Activated B cell treated with CpG ODN at 0.5 μM for 24 hours (primary cell): ENCODE data around the gene VPS13C. TPM values are rescaled to one million over a fixed set of nuclear protein-coding genes. Genes with fewer than 3 reads are reported as not detected.

Experiments used
- ATAC-seq: fragments of 200-7000 bp; cut with Tn5 transposase; one replicate; pipeline ENCODE4 v1.10.0; 2021; ENCODE audit warnings: low read depth, mild to moderate bottlenecking, moderate library complexity
- CTCF ChIA-PET: fragments of 350-600 bp; sonication (Branson Sonifier 250); formaldehyde crosslinking; loops from one replicate; lab custom pipeline; 2021; ENCODE audit warnings: antibody characterized with exemption; lab: Charles Lee
- POLR2A ChIA-PET: fragments of 350-600 bp; sonication (Branson Sonifier 250); formaldehyde crosslinking; loops from one replicate; lab custom pipeline; 2021; ENCODE audit warnings: antibody characterized with exemption; lab: Charles Lee
- DNase-seq: peaks from one replicate; pipeline ENCODE4 v3.0.0; 2022
- H3K27ac Mint-ChIP-seq: one replicate; pipeline ENCODE4 v1.8.0; 2020; ENCODE audit warnings: mixed read lengths
- H3K27me3 Mint-ChIP-seq: one replicate; pipeline ENCODE4 v1.8.0; 2021; ENCODE audit warnings: mixed read lengths
- H3K36me3 Mint-ChIP-seq: one replicate; pipeline ENCODE4 v1.8.0; 2021; ENCODE audit warnings: low read depth, mixed read lengths
- H3K4me1 Mint-ChIP-seq: one replicate; pipeline ENCODE4 v1.8.0; 2021; ENCODE audit warnings: mixed read lengths
- H3K4me3 Mint-ChIP-seq: one replicate; pipeline ENCODE4 v1.8.0; 2020; ENCODE audit warnings: mild to moderate bottlenecking, mixed read lengths
- H3K9me3 Mint-ChIP-seq: one replicate; pipeline ENCODE4 v1.8.0; 2020; ENCODE audit warnings: mixed read lengths
- intact Hi-C: fragments of 100-400 bp; cut with micrococcal nuclease; formaldehyde crosslinking; loops from one replicate; pipeline ENCODE4 v1.15.1; 2024
- total RNA-seq: library from RNA; stranded (reverse); gene quantifications from 2 replicates; pipeline ENCODE4 v1.2.3, GENCODE V29; 2022
- TF ChIP-seq, protein P1 (sequence below): fragments of 200-600 bp; IDR thresholded peaks from one replicate; pipeline ENCODE4 v1.8.0; 2022; ENCODE audit warnings: antibody characterized with exemption, mild to moderate bottlenecking

VPS13C gene
- total RNA-seq, 1 donor from 2014 or later, result 172 TPM

- ATAC-seq (no peak), DNase-seq (no peak)
- ChIA-PET CTCF (no interaction called here), POLR2A (no interaction called here)
- Mint-ChIP-seq H3K27me3 (no peaks in the 10 kb centered on the region), H3K4me1 (peaks cover 2% of the 10 kb centered on the region), H3K9me3 (no peaks in the 10 kb centered on the region), H3K27ac (no peak overlapping the region), H3K36me3 (peaks cover 42% of the 10 kb centered on the region), H3K4me3 (no peak overlapping the region)
- intact Hi-C loops, result no loop called here
- TF ChIP-seq, protein P1, sequence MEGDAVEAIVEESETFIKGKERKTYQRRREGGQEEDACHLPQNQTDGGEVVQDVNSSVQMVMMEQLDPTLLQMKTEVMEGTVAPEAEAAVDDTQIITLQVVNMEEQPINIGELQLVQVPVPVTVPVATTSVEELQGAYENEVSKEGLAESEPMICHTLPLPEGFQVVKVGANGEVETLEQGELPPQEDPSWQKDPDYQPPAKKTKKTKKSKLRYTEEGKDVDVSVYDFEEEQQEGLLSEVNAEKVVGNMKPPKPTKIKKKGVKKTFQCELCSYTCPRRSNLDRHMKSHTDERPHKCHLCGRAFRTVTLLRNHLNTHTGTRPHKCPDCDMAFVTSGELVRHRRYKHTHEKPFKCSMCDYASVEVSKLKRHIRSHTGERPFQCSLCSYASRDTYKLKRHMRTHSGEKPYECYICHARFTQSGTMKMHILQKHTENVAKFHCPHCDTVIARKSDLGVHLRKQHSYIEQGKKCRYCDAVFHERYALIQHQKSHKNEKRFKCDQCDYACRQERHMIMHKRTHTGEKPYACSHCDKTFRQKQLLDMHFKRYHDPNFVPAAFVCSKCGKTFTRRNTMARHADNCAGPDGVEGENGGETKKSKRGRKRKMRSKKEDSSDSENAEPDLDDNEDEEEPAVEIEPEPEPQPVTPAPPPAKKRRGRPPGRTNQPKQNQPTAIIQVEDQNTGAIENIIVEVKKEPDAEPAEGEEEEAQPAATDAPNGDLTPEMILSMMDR, result no peak
These were observed 207.1 kb downstream of the VPS13C start for GRCh38 chr15:61853195-61853594.

GRCh38 chr15:61851955-61852354, 208.3 kb downstream of the VPS13C start:
- H3K27me3 Mint-ChIP-seq, result no peaks in the 10 kb centered on the region
- peaks cover 42% of the 10 kb centered on the region for H3K36me3 Mint-ChIP-seq
- TF ChIP-seq, protein P1, result no peak
- CTCF ChIA-PET, result interaction anchor here (0.6 kb wide), 1 partner anchor 1304 kb away, joined by 3 read pairs; no protein-coding TSS in a partner anchor
- intact Hi-C loops, result no loop called here
- ATAC-seq (no peak), DNase-seq (no peak)
- no peaks in the 10 kb centered on the region for H3K9me3 Mint-ChIP-seq
- H3K4me3 Mint-ChIP-seq, result no peak overlapping the region
- POLR2A ChIA-PET, result no interaction called here
- H3K4me1 Mint-ChIP-seq, result peaks cover 2% of the 10 kb centered on the region
- H3K27ac Mint-ChIP-seq, result no peak overlapping the region

- peaks cover 32% of the 10 kb centered on the region for H3K36me3 Mint-ChIP-seq
- H3K27me3 Mint-ChIP-seq, result no peaks in the 10 kb centered on the region
- no peaks in the 10 kb centered on the region for H3K9me3 Mint-ChIP-seq
- ChIA-PET POLR2A (no interaction called here), CTCF (no interaction called here)
- H3K27ac Mint-ChIP-seq, result no peak overlapping the region
- ATAC-seq (no peak), DNase-seq (no peak)
- H3K4me1 Mint-ChIP-seq, result no peaks in the 10 kb centered on the region
- intact Hi-C loops, result no loop called here
- H3K4me3 Mint-ChIP-seq, result no peak overlapping the region
- TF ChIP-seq, protein P1, result no peak
These were observed 210.8 kb downstream of the VPS13C start for GRCh38 chr15:61849447-61849846.

- intact Hi-C loops, result no loop called here
These were observed 218.8 kb downstream of the VPS13C start for GRCh38 chr15:61841466-61841865.

DNA sequence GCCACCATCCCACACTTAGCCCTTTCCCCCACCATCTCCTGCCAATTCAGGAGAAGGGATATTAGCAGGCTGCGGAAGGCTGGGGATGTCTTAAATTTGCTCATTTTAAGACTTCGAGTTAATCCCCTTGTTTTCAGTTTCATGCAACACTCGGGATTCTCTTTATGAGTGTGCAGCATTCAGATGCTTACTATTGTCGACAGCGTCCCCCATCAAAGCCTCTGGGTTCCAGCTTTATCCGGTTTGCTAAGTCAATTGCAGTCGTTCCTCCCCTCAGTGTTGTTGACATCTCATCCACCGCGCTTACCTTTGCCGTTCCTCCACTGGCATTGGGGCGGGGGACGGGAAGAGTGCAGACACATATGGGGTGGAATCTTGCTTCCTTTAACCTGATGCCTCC, 220.2 kb downstream of the VPS13C start:
- intact Hi-C loops, result no loop called here
- ATAC-seq, result no peak
- Mint-ChIP-seq H3K4me3 (no peak overlapping the region), H3K4me1 (no peaks in the 10 kb centered on the region), H3K27me3 (peaks cover 23% of the 10 kb centered on the region), H3K36me3 (no peaks in the 10 kb centered on the region), H3K27ac (no peak overlapping the region), H3K9me3 (no peaks in the 10 kb centered on the region)
- ChIA-PET CTCF (no interaction called here), POLR2A (no interaction called here)
- no peak for DNase-seq
- TF ChIP-seq, protein P1, result no peak

More at GRCh38 chr15:61841466-61841865, 218.8 kb downstream of the VPS13C start:
- DNase-seq (no peak), ATAC-seq (no peak)
- Mint-ChIP-seq H3K9me3 (no peaks in the 10 kb centered on the region), H3K36me3 (no peaks in the 10 kb centered on the region), H3K4me1 (no peaks in the 10 kb centered on the region), H3K4me3 (no peak overlapping the region), H3K27ac (no peak overlapping the region), H3K27me3 (peaks cover 23% of the 10 kb centered on the region)
- POLR2A ChIA-PET, result no interaction called here
- CTCF ChIA-PET, result no interaction called here
- TF ChIP-seq, protein P1, result no peak
